SU-DHL-6 (cell line): ENCODE measurements around the gene HELB.

Experiments used
- EZH2phosphoT487 ChIP-seq: fragments of 200-600 bp; sonication (generic), shearing (Covaris generic); conservative IDR thresholded peaks from 2 replicates; pipeline ENCODE4 v1.6.1; 2018; ENCODE audit warnings: mild to moderate bottlenecking, antibody characterized with exemption, low read length, moderate library complexity, mixed read lengths
- TF ChIP-seq, protein P1 (sequence below): fragments of 200-600 bp; sonication (generic); IDR thresholded peaks from one replicate; pipeline ENCODE4 v1.5.1; 2017; ENCODE audit warnings: antibody characterized with exemption, mild to moderate bottlenecking, low read length, moderate library complexity; ENCODE audit not compliant: insufficient read depth, poor library complexity, severe bottlenecking

DNA sequence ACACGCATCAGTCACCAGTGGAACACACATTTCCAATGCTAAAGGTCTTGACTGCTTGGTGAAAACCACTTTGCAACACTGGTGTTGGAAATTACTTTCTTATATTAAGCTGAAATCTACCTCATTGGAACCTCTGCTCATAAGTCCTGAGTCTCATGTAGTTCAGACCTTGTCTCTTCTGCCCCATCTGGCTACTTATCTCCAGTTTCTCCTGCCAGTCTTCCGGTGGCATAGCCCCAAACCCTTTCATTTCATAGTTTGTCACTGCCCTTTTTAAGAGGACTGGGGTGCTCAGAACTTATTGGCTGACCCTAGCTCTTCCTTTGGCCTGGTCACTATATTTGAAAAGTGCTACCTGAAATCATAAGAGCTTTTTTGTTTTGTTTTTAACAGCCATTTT, 43.7 kb downstream of the HELB start:
- TF ChIP-seq, protein P1, sequence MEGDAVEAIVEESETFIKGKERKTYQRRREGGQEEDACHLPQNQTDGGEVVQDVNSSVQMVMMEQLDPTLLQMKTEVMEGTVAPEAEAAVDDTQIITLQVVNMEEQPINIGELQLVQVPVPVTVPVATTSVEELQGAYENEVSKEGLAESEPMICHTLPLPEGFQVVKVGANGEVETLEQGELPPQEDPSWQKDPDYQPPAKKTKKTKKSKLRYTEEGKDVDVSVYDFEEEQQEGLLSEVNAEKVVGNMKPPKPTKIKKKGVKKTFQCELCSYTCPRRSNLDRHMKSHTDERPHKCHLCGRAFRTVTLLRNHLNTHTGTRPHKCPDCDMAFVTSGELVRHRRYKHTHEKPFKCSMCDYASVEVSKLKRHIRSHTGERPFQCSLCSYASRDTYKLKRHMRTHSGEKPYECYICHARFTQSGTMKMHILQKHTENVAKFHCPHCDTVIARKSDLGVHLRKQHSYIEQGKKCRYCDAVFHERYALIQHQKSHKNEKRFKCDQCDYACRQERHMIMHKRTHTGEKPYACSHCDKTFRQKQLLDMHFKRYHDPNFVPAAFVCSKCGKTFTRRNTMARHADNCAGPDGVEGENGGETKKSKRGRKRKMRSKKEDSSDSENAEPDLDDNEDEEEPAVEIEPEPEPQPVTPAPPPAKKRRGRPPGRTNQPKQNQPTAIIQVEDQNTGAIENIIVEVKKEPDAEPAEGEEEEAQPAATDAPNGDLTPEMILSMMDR, result no peak
- TF ChIP-seq EZH2phosphoT487, result no peak
